Measurements from ENCODE around the gene TEX52.

DNA sequence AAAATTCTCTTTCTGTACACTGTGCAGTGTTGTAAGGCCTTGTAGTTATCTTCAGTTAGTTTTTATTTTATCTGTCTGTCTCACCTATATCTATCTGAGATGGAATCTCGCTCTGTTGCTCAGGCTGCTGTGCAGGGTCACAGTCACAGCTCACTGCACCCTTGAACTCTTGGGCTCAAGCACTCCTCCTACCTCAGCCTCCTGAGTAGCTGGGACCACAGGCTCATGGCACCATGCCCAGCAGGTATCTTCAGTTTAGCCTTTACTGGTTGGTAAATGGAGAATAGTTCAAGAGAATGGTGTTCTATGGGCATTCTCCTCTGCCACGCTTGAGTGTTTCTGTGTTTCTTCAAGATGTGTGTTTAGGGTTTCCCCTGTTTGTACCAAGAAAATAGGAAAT, 47.4 kb upstream of the TEX52 start:
- TF ChIP-seq, protein P1, sequence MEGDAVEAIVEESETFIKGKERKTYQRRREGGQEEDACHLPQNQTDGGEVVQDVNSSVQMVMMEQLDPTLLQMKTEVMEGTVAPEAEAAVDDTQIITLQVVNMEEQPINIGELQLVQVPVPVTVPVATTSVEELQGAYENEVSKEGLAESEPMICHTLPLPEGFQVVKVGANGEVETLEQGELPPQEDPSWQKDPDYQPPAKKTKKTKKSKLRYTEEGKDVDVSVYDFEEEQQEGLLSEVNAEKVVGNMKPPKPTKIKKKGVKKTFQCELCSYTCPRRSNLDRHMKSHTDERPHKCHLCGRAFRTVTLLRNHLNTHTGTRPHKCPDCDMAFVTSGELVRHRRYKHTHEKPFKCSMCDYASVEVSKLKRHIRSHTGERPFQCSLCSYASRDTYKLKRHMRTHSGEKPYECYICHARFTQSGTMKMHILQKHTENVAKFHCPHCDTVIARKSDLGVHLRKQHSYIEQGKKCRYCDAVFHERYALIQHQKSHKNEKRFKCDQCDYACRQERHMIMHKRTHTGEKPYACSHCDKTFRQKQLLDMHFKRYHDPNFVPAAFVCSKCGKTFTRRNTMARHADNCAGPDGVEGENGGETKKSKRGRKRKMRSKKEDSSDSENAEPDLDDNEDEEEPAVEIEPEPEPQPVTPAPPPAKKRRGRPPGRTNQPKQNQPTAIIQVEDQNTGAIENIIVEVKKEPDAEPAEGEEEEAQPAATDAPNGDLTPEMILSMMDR (IDR thresholded peaks at IDR 0.05), result no peak
- no peak for TF ChIP-seq EP300 (IDR thresholded peaks at IDR 0.05)

Measured in ovary (tissue), 3 donors.